Fibroblast of skin of right quadriceps (primary cell): ENCODE measurements around the gene OR1Q1.
"Not testable (repeated sequence)": the region's sequence is repeated elsewhere in the genome, so short reads cannot be mapped to it uniquely, and the experiment has no call there.

Experiments
- DNase-seq: peaks from one replicate; pipeline ENCODE4 v3.0.0-alpha.2; 2013

Gene OR1Q1

GRCh38 chr9:122614362-122614761 lies at the start of gene OR1Q1:
TSS of gene OR1Q1 (plus strand) at chr9:122614738. CDS start at chr9:122614738, 0 bp downstream.
- DNase-seq: no peak

- DNase-seq: no peak
These were observed 46.6 kb upstream of the OR1Q1 start for GRCh38 chr9:122567901-122568300.

- no peak for DNase-seq
These were observed 42.1 kb upstream of the OR1Q1 start for GRCh38 chr9:122572456-122572855.

GRCh38 chr9:122579874-122580273 lies 34.7 kb upstream of the OR1Q1 start:
- no peak for DNase-seq

GRCh38 chr9:122580360-122580759 lies 34.2 kb upstream of the OR1Q1 start:
- no peak for DNase-seq

- DNase-seq: not testable (repeated sequence)
These were observed 31.3 kb upstream of the OR1Q1 start, which contains the start of gene OR1L8 for GRCh38 chr9:122583284-122583683. TSS of gene OR1L8 (minus strand) at chr9:122583384. CDS start at chr9:122568477, 14,907 bp downstream.

- no peak for DNase-seq
These were observed 8.8 kb upstream of the OR1Q1 start for GRCh38 chr9:122605691-122606090.

GRCh38 chr9:122606587-122606986 lies 8.0 kb upstream of the OR1Q1 start:
- DNase-seq: no peak

- no peak for DNase-seq
These were observed 4.7 kb upstream of the OR1Q1 start for GRCh38 chr9:122609804-122610203.

GRCh38 chr9:122619996-122620395 lies 5.5 kb downstream of the OR1Q1 start:
- DNase-seq: no peak

- no peak for DNase-seq
These were observed 27.7 kb downstream of the OR1Q1 start for GRCh38 chr9:122642226-122642625.

- no peak for DNase-seq
These were observed 41.8 kb downstream of the OR1Q1 start for GRCh38 chr9:122656378-122656777.

- no peak for DNase-seq
These were observed 43.0 kb downstream of the OR1Q1 start, which contains the start of gene OR1B1 for GRCh38 chr9:122657527-122657926. TSS of gene OR1B1 (minus strand) at chr9:122657627.

GRCh38 chr9:122661416-122661815 lies 46.9 kb downstream of the OR1Q1 start, which contains the start of gene OR1L1:
TSS of gene OR1L1 (plus strand) at chr9:122661716. CDS start at chr9:122661716, 0 bp downstream.
- no peak for DNase-seq
